K562 (cell line): Measurements from ENCODE around the gene ZFYVE28.

Experiments used
- ADNP ChIP-seq: fragments of 200-800 bp; sonication (Bioruptor generic); IDR thresholded peaks from 2 replicates; pipeline ENCODE4 v1.6.1; 2016; ENCODE audit warnings: missing genetic modification characterization, missing compliant biosample characterization
- BDP1 ChIP-seq: IDR thresholded peaks from 3 replicates; pipeline ENCODE4 v1.6.1; 2011; ENCODE audit not compliant: insufficient read length, insufficient read depth
- ELK1 ChIP-seq: sonication (generic); formaldehyde crosslinking; IDR thresholded peaks from 2 replicates; pipeline ENCODE4 v1.8.1; 2022; ENCODE audit warnings: missing genetic modification reagents
- GTF2E2 ChIP-seq: fragments of 200-800 bp; sonication (Bioruptor generic); IDR thresholded peaks from 2 replicates; pipeline ENCODE4 v1.6.1; 2016; ENCODE audit warnings: missing genetic modification characterization, missing compliant biosample characterization
- JUND ChIP-seq, 2 experiments: IDR thresholded peaks; 2 replicates in 1 of 2; 3 replicates in 1 of 2; pipeline ENCODE4 v1.6.1; 2011; ENCODE audit warnings: borderline replicate concordance in 2 of 2, low read depth in 2 of 2, low read length in 2 of 2, improper control_type of control experiment in 1 of 2, missing biosample characterization in 1 of 2, missing genetic modification characterization in 1 of 2, missing genetic modification reagents in 1 of 2
- NRF1 ChIP-seq, 2 experiments: fragments of 450-650 bp; IDR thresholded peaks in 1 of 2; conservative IDR thresholded peaks in 1 of 2; 2 replicates each; pipeline ENCODE4 v1.6.1; 2014; ENCODE audit warnings: mild to moderate bottlenecking in 2 of 2
- RAD21 ChIP-seq, 2 experiments: fragments of 250-450 bp in 1 of 2; fragments of 450-650 bp in 1 of 2; sonication (Bioruptor Pico) in 1 of 2; formaldehyde crosslinking in 1 of 2; IDR thresholded peaks in 1 of 2; conservative IDR thresholded peaks in 1 of 2; 2 replicates each; pipeline versions ENCODE4 v1.4.0 to v1.8.0; 2020 to 2022; ENCODE audit warnings: mild to moderate bottlenecking in 2 of 2, moderate library complexity in 1 of 2
- RBM17 ChIP-seq: fragments of 200-400 bp; formaldehyde crosslinking; IDR thresholded peaks from 2 replicates; pipeline ENCODE4 v1.6.1; 2017; ENCODE audit warnings: low read depth, mild to moderate bottlenecking, low read length, borderline replicate concordance
- SRF ChIP-seq, 2 experiments: fragments of 250-450, 450-650 bp in 1 of 2; sonication (Bioruptor Pico) in 1 of 2; sonication (generic) in 1 of 2; formaldehyde crosslinking; IDR thresholded peaks; 2 replicates each; pipeline versions ENCODE4 v1.5.0 to v1.5.1; 2020 to 2022; ENCODE audit warnings: mild to moderate bottlenecking in 1 of 2, missing genetic modification reagents in 1 of 2
- ZNF830 ChIP-seq: fragments of 250-450 bp; sonication (Bioruptor Pico); IDR thresholded peaks from 2 replicates; pipeline ENCODE4 v1.5.0; 2021; ENCODE audit warnings: mild to moderate bottlenecking
- TF ChIP-seq, protein P1 (sequence below), 3 experiments: IDR thresholded peaks in 2 of 3; conservative IDR thresholded peaks in 1 of 3; 2 replicates each; pipeline ENCODE4 v1.5.1; 2011 to 2012; ENCODE audit warnings: low read length in 3 of 3, mild to moderate bottlenecking in 3 of 3, control low read depth in 2 of 3, improper control_type of control experiment in 1 of 3, inconsistent platforms in 1 of 3, low read depth in 1 of 3, mixed read lengths in 1 of 3, moderate library complexity in 1 of 3; ENCODE audit not compliant: insufficient read depth in 2 of 3

DNA sequence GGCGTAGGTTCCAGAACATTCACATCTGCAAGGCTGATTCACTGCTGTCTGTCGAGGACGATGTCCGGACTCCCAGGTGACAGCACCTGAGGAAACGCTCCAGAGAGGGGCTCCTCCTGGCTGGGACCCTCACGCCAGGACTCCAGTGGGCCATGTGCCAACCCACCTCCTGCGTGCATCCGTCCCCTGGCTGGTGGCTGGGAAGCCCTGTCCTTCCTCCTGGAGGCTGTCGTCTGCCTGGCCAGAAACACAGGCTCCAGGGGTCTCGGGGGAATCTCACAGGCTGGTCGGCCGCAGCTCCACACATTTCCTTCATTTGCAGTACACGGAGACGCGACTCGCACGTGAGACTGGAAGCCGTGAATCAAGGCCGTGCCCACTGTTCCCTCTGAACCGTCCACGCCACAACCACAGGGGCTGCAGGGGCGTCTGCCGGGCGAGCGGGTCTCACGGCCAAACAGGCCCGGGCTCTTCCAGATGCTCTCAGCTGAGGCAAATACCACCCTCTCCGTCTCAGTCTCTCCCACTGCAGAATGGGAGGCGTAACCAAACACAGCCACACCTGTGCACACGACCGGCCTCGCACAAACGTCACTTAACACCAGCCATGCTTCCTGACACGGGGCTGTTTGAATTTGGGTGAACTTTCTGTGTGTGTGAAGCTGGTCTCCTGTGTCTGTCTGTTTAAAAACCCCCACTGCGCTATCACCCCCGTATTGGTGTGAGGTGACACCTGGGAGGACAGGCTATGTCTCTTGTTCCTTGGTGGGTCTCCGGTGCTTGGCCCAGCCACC lies 117.8 kb downstream of the ZFYVE28 start:
- TF ChIP-seq SRF (CRISPR knock-in tag; IDR thresholded peaks at IDR 0.05) (no peak), BDP1 (no peak), ZNF830 (CRISPR knock-in tag) (no peak), RBM17 (no peak), RAD21 (CRISPR knock-in tag; conservative IDR thresholded peaks at IDR 0.05 in 1 of 2, IDR thresholded peaks at IDR 0.05 in 1 of 2) (no peak), GTF2E2 (tag) (no peak), ELK1 (CRISPR knock-in tag) (no peak), ADNP (no peak), NRF1 (conservative IDR thresholded peaks at IDR 0.05 in 1 of 2, IDR thresholded peaks at IDR 0.05 in 1 of 2) (no peak), JUND (IDR thresholded peaks at IDR 0.05; ENCODE audit: borderline replicate concordance, low read depth, low read length) (no peak), JUND (tag; IDR thresholded peaks at IDR 0.05; ENCODE audit: borderline replicate concordance, low read depth, low read length) (no peak)
- TF ChIP-seq, protein P1, sequence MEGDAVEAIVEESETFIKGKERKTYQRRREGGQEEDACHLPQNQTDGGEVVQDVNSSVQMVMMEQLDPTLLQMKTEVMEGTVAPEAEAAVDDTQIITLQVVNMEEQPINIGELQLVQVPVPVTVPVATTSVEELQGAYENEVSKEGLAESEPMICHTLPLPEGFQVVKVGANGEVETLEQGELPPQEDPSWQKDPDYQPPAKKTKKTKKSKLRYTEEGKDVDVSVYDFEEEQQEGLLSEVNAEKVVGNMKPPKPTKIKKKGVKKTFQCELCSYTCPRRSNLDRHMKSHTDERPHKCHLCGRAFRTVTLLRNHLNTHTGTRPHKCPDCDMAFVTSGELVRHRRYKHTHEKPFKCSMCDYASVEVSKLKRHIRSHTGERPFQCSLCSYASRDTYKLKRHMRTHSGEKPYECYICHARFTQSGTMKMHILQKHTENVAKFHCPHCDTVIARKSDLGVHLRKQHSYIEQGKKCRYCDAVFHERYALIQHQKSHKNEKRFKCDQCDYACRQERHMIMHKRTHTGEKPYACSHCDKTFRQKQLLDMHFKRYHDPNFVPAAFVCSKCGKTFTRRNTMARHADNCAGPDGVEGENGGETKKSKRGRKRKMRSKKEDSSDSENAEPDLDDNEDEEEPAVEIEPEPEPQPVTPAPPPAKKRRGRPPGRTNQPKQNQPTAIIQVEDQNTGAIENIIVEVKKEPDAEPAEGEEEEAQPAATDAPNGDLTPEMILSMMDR (IDR thresholded peaks at IDR 0.05 in 2 of 3, conservative IDR thresholded peaks at IDR 0.05 in 1 of 3; ENCODE audit: insufficient read depth in 2 of 3, low read depth in 1 of 3, low read length in 3 of 3), result no peak
